ENCODE results near the gene SYCE1L.

Gene SYCE1L

GRCh38 chr16:77211880-77212740 lies 12.9 kb downstream of the SYCE1L start (continued):
- TF ChIP-seq ZNF777 (tag by site-specific recombination; IDR thresholded peaks at IDR 0.05; ENCODE audit: borderline replicate concordance) (peak; percentile 74; the same call in 1 of the 2 replicates), ZNF629 (tag by site-specific recombination; IDR thresholded peaks at IDR 0.05) (0 out of 2 replicates have a peak, but pooled peaks have one; percentile 11), ZNF23 (tag by site-specific recombination; IDR thresholded peaks at IDR 0.05; ENCODE audit: borderline replicate concordance) (no peak), ZNF747 (tag by site-specific recombination; IDR thresholded peaks at IDR 0.05) (no peak), ZNF350 (tag by site-specific recombination; IDR thresholded peaks at IDR 0.05) (no peak), HOXD13 (CRISPR knock-in tag; IDR thresholded peaks at IDR 0.05; ENCODE audit: borderline replicate concordance) (no peak), ZSCAN16 (tag by site-specific recombination; IDR thresholded peaks at IDR 0.05) (no peak), ZNF571 (tag by site-specific recombination; IDR thresholded peaks at IDR 0.05) (no peak), ZNF354C (tag by site-specific recombination; IDR thresholded peaks at IDR 0.05; ENCODE audit: borderline replicate concordance, low read depth) (no peak), ZNF24 (tag by site-specific recombination; IDR thresholded peaks at IDR 0.05) (no peak; the same call in 1 of the 2 replicates), ZNF621 (tag by site-specific recombination; IDR thresholded peaks at IDR 0.05) (no peak), INSM2 (tag by site-specific recombination; IDR thresholded peaks at IDR 0.05) (no peak), ZNF521 (tag by site-specific recombination; IDR thresholded peaks at IDR 0.05) (no peak), ZNF366 (tag by site-specific recombination; conservative IDR thresholded peaks at IDR 0.05) (no peak; the same call in 1 of the 2 replicates), PBX3 (CRISPR knock-in tag; IDR thresholded peaks at IDR 0.05) (0 out of 2 replicates have a peak, but pooled peaks have one; percentile 0), ZNF544 (tag by site-specific recombination; IDR thresholded peaks at IDR 0.05) (no peak), ZNF561 (tag by site-specific recombination; IDR thresholded peaks at IDR 0.05; ENCODE audit: borderline replicate concordance) (peak; percentile 89; the same call in 1 of the 2 replicates), ZNF311 (tag by site-specific recombination; IDR thresholded peaks at IDR 0.05; ENCODE audit: borderline replicate concordance) (no peak), HOXC10 (CRISPR knock-in tag; IDR thresholded peaks at IDR 0.05) (no peak), ZFP37 (tag by site-specific recombination; IDR thresholded peaks at IDR 0.05) (no peak), ZNF518A (tag by site-specific recombination; conservative IDR thresholded peaks at IDR 0.05; ENCODE audit: low read depth) (no peak), ZNF707 (tag by site-specific recombination; IDR thresholded peaks at IDR 0.05) (no peak), HOXA7 (CRISPR knock-in tag; IDR thresholded peaks at IDR 0.05; ENCODE audit: borderline replicate concordance) (no peak), YY2 (tag by site-specific recombination; IDR thresholded peaks at IDR 0.05) (peak; percentile 57; the same call in 1 of the 2 replicates), ZNF10 (tag by site-specific recombination; IDR thresholded peaks at IDR 0.05) (no peak), ZNF362 (tag by site-specific recombination; IDR thresholded peaks at IDR 0.05) (no peak), ZBTB7A (tag by site-specific recombination; IDR thresholded peaks at IDR 0.05; ENCODE audit: low read depth) (no peak), ZNF266 (tag by site-specific recombination; IDR thresholded peaks at IDR 0.05; ENCODE audit: low read depth) (no peak), ZBTB44 (tag by site-specific recombination; IDR thresholded peaks at IDR 0.05) (peak; percentile 48; the same call in 1 of the 2 replicates)
